Fibroblast of pulmonary artery (primary cell): Measurements from ENCODE around the gene BCL11A.

Experiments used
- DNase-seq: peaks from one replicate; pipeline ENCODE4 v3.0.0-alpha.2; 2010; ENCODE audit warnings: low read depth
- H3K4me3 ChIP-seq: replicated peaks from 2 replicates; pipeline ENCODE4 v1.5.1; 2011; ENCODE audit warnings: low read depth, mild to moderate bottlenecking, control low read depth, low read length, moderate library complexity
- CTCF ChIP-seq: IDR thresholded peaks from 2 replicates; pipeline ENCODE4 v1.5.1; 2011; ENCODE audit warnings: mild to moderate bottlenecking, control low read depth, low read length, inconsistent platforms; ENCODE audit errors: missing control alignments

BCL11A gene

GRCh38 chr2:60548311-60548710 is 5.1 kb downstream of the BCL11A start:
- no peak for TF ChIP-seq CTCF
- DNase-seq = no peak
- no peak overlapping the region for H3K4me3 ChIP-seq

GRCh38 chr2:60547841-60548240 is 5.6 kb downstream of the BCL11A start:
- no peak overlapping the region for H3K4me3 ChIP-seq
- no peak for DNase-seq
- TF ChIP-seq CTCF = no peak

- DNase-seq = no peak
- no peak for TF ChIP-seq CTCF
Measured at GRCh38 chr2:60546756-60547420, 6.6 kb downstream of the BCL11A start.

GRCh38 chr2:60544954-60545560 is 8.4 kb downstream of the BCL11A start:
- no peak for TF ChIP-seq CTCF
- H3K4me3 ChIP-seq = no peak overlapping the region
- DNase-seq = no peak

More at GRCh38 chr2:60546756-60547420, 6.6 kb downstream of the BCL11A start:
- no peak overlapping the region for H3K4me3 ChIP-seq

- H3K4me3 ChIP-seq = no peak overlapping the region
- no peak for TF ChIP-seq CTCF
- no peak for DNase-seq
Measured at GRCh38 chr2:60544062-60544461, 9.4 kb downstream of the BCL11A start.

- H3K4me3 ChIP-seq = no peak overlapping the region
- no peak for TF ChIP-seq CTCF
- DNase-seq = no peak
Measured at GRCh38 chr2:60541056-60541651, 12.3 kb downstream of the BCL11A start.
